Parathyroid adenoma (tissue), 2 donors: ENCODE results near the gene LRRC42.

ENCODE experiments used
- H2AFZ ChIP-seq: fragments of 300-600 bp; sonication (generic); one replicate; pipeline ENCODE4 v1.7.0; 2017; ENCODE audit warnings: antibody characterized with exemption, mild to moderate bottlenecking
- H3K27ac ChIP-seq: fragments of 300-600 bp; sonication (generic); one replicate; pipeline ENCODE4 v1.7.0; 2017
- H3K27me3 ChIP-seq: fragments of 300-600 bp; sonication (generic); one replicate; pipeline ENCODE4 v1.7.0; 2017; ENCODE audit warnings: low read length; ENCODE audit not compliant: control insufficient read depth, insufficient read depth
- H3K36me3 ChIP-seq: fragments of 300-600 bp; sonication (generic); one replicate; pipeline ENCODE4 v1.7.0; 2017; ENCODE audit warnings: low read length; ENCODE audit not compliant: control insufficient read depth, insufficient read depth
- H3K4me1 ChIP-seq: fragments of 300-600 bp; sonication (generic); one replicate; pipeline ENCODE4 v1.7.0; 2017; ENCODE audit warnings: control low read depth
- H3K4me2 ChIP-seq: fragments of 300-600 bp; sonication (generic); one replicate; pipeline ENCODE4 v1.7.0; 2017; ENCODE audit warnings: low read length
- H3K4me3 ChIP-seq: fragments of 300-600 bp; sonication (generic); one replicate; pipeline ENCODE4 v1.7.0; 2017; ENCODE audit warnings: low read depth, low read length
- H3K79me2 ChIP-seq: fragments of 300-600 bp; sonication (generic); one replicate; pipeline ENCODE4 v1.7.0; 2017; ENCODE audit warnings: control low read depth
- H3K9ac ChIP-seq: fragments of 300-600 bp; sonication (generic); one replicate; pipeline ENCODE4 v1.7.0; 2017; ENCODE audit warnings: mild to moderate bottlenecking
- H3K9me3 ChIP-seq: fragments of 300-600 bp; sonication (generic); one replicate; pipeline ENCODE4 v1.7.0; 2017; ENCODE audit warnings: low read length; ENCODE audit not compliant: control insufficient read depth
- CTCF ChIP-seq: fragments of 300-600 bp; sonication (generic); IDR thresholded peaks from one replicate; pipeline ENCODE4 v1.7.0; 2017; ENCODE audit warnings: antibody characterized with exemption, mild to moderate bottlenecking
- donor health status: primary hyperparathyroidism.

LRRC42 gene

GRCh38 chr1:54016343-54017282 lies 70.5 kb downstream of the LRRC42 start:
- Histone ChIP-seq H3K9ac (no peak overlapping the region), H3K27me3 (no peaks in the 10 kb centered on the region), H3K79me2 (no peaks in the 10 kb centered on the region), H3K27ac (no peak overlapping the region), H3K4me2 (no peak overlapping the region), H3K9me3 (no peaks in the 10 kb centered on the region), H2AFZ (no peak overlapping the region), H3K36me3 (no peaks in the 10 kb centered on the region), H3K4me1 (no peaks in the 10 kb centered on the region), H3K4me3 (no peak overlapping the region)
- no peak for TF ChIP-seq CTCF
